Measurements from ENCODE around the gene NTSR1. TPM values are rescaled to one million over a fixed set of nuclear protein-coding genes. Genes with fewer than 3 reads are reported as not detected.

NTSR1 gene
- total RNA-seq, 1 experiment from 2014 or later = 4.5 TPM

DNA sequence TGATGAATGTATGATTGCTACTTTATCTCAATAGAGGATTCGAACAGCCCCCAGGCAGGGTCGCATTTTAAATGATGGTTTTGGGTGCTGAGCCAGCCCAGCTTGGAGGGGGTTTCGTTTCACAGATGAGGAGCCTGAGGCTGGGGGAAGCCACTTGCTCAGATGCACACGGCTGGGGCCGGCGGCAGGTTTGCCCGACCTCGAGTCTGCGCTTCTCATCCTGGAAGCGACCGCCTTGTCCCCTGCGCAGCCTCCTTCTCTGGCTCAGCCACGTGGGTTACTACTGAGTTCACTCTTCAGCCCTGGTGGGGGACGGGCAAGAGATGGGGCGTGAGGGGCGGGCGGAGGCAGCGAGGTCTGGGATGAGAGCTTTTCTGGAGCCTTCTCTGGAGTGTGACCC lies 25.3 kb downstream of the NTSR1 start:
- POLR2A ChIA-PET = interaction anchor here (0.6 to 0.7 kb wide), 2 partner anchors 62 to 1246 kb away, joined by 3 read pairs; partner anchors contain the start of gene MRGBP
- Mint-ChIP-seq H3K4me3 (ENCODE audit: unreplicated experiment) (no peak overlapping the region), H3K36me3 (ENCODE audit: insufficient read depth, unreplicated experiment) (no peaks in the 10 kb centered on the region), H3K4me1 (ENCODE audit: insufficient read depth, unreplicated experiment) (peaks cover 16% of the 10 kb centered on the region), H3K9me3 (ENCODE audit: unreplicated experiment) (no peaks in the 10 kb centered on the region), H3K27ac (ENCODE audit: low read depth, unreplicated experiment) (no peak overlapping the region), H3K27me3 (ENCODE audit: insufficient read depth, unreplicated experiment) (peaks cover 11% of the 10 kb centered on the region)
- intact Hi-C loops (cut with micrococcal nuclease) = no loop called here
- no peak for DNase-seq (ENCODE audit: unreplicated experiment)
- CTCF ChIA-PET = interaction anchor here (0.6 to 2.4 kb wide), 5 partner anchors 36 to 598 kb away, joined by 3 to 7 read pairs (median 4); no protein-coding TSS in a partner anchor
- TF ChIP-seq, protein P1, sequence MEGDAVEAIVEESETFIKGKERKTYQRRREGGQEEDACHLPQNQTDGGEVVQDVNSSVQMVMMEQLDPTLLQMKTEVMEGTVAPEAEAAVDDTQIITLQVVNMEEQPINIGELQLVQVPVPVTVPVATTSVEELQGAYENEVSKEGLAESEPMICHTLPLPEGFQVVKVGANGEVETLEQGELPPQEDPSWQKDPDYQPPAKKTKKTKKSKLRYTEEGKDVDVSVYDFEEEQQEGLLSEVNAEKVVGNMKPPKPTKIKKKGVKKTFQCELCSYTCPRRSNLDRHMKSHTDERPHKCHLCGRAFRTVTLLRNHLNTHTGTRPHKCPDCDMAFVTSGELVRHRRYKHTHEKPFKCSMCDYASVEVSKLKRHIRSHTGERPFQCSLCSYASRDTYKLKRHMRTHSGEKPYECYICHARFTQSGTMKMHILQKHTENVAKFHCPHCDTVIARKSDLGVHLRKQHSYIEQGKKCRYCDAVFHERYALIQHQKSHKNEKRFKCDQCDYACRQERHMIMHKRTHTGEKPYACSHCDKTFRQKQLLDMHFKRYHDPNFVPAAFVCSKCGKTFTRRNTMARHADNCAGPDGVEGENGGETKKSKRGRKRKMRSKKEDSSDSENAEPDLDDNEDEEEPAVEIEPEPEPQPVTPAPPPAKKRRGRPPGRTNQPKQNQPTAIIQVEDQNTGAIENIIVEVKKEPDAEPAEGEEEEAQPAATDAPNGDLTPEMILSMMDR (IDR thresholded peaks at IDR 0.05; ENCODE audit: unreplicated experiment) = no peak
- BruUV-seq (replicated peaks) = no TSS peak

DNA sequence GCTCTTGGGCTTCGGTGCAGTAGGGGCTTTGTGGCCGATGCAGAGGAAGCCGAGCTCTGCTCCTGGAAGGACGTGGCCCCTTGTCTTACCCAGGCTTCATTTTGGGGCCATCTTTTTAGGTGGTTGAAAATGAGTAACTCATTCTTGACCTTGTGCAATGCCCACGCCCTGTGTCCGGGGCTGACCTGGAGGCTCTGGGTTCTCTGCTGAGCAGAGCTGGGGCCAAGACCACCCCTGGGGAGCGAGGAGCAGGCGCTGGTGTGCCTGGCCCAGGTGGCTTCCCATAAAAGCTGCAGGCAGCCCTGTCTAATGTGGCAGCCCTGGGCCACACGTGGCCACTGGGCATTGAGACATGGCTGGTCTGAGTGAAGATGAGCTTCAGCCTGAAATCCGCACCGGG lies 25.7 kb downstream of the NTSR1 start:
- ChIA-PET CTCF (interaction anchor here (0.7 to 2.4 kb wide), 5 partner anchors 36 to 598 kb away, joined by 3 to 7 read pairs (median 4); no protein-coding TSS in a partner anchor), POLR2A (interaction anchor here (0.6 to 0.7 kb wide), 3 partner anchors 28 to 1246 kb away, joined by 3 read pairs; partner anchors contain the start of gene MRGBP)
- H3K27ac Mint-ChIP-seq (ENCODE audit: low read depth, unreplicated experiment) = no peak overlapping the region
- no peaks in the 10 kb centered on the region for H3K9me3 Mint-ChIP-seq (ENCODE audit: unreplicated experiment)
- peaks cover 16% of the 10 kb centered on the region for H3K4me1 Mint-ChIP-seq (ENCODE audit: insufficient read depth, unreplicated experiment)
- no peak overlapping the region for H3K4me3 Mint-ChIP-seq (ENCODE audit: unreplicated experiment)
- BruUV-seq (replicated peaks) = no TSS peak
- H3K27me3 Mint-ChIP-seq (ENCODE audit: insufficient read depth, unreplicated experiment) = peaks cover 11% of the 10 kb centered on the region
- TF ChIP-seq, protein P1 (IDR thresholded peaks at IDR 0.05; ENCODE audit: unreplicated experiment) = no peak
- no peak for DNase-seq (ENCODE audit: unreplicated experiment)
- H3K36me3 Mint-ChIP-seq (ENCODE audit: insufficient read depth, unreplicated experiment) = no peaks in the 10 kb centered on the region
- intact Hi-C loops (cut with micrococcal nuclease) = no loop called here

DNA sequence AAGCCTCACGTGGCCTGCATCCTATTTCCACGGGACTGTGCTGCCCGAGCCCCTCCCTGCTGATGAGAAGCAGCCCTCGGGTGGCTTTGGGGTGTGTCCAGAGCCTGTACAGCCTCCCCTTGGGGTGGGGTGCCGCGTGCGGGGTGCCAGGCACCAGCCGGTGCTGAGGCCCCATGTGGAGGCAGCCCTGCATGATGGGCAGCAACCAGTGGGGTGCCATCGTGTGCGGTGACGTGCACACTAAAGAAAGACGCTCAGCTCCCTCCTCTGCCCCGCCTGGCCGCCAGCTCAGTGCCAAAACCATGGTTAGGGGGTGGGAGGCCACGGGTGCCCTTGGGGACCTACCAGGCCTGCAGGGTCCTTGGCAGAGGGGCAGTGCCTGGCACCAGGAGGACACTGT lies 26.2 kb downstream of the NTSR1 start:
- ChIA-PET POLR2A (interaction anchor here (0.7 kb wide), 1 partner anchor 29 kb away, joined by 3 read pairs; no protein-coding TSS in a partner anchor), CTCF (interaction anchor here (0.7 to 2.4 kb wide), 3 partner anchors 57 to 81 kb away, joined by 3 to 7 read pairs (median 4); no protein-coding TSS in a partner anchor)
- BruUV-seq (replicated peaks) = no TSS peak
- intact Hi-C loops (cut with micrococcal nuclease) = no loop called here
- no peak overlapping the region for H3K27ac Mint-ChIP-seq (ENCODE audit: low read depth, unreplicated experiment)
- no peaks in the 10 kb centered on the region for H3K36me3 Mint-ChIP-seq (ENCODE audit: insufficient read depth, unreplicated experiment)
- peaks cover 11% of the 10 kb centered on the region for H3K27me3 Mint-ChIP-seq (ENCODE audit: insufficient read depth, unreplicated experiment)
- no peaks in the 10 kb centered on the region for H3K9me3 Mint-ChIP-seq (ENCODE audit: unreplicated experiment)
- TF ChIP-seq, protein P1 (IDR thresholded peaks at IDR 0.05; ENCODE audit: unreplicated experiment) = no peak
- H3K4me3 Mint-ChIP-seq (ENCODE audit: unreplicated experiment) = no peak overlapping the region
- H3K4me1 Mint-ChIP-seq (ENCODE audit: insufficient read depth, unreplicated experiment) = peaks cover 22% of the 10 kb centered on the region
- DNase-seq (ENCODE audit: unreplicated experiment) = no peak

DNA sequence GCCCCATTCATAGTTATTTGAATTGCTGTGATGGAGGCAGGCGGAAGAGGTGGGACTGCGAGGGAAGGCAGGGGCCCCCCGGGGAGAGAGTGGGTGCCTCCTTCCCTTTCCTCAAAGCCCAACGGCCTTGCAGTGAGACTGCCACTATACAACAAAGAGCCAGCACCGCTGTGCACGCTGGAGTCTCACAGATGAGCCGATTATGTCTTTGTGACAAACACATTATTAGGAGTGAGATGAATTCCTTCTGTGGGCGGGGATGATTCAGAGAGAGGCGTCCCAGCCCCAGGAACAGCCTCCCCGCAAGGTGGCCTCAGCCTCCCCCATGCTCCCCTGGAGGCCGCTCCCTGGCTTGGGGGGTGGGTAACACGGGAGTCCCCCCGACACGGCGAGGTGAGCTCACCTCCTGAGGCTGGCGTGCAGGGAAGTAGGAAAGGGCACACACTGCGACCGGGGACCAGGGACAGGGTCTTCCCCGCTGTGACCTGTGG lies 26.7 kb downstream of the NTSR1 start:
- intact Hi-C loops (cut with micrococcal nuclease) = no loop called here
- Mint-ChIP-seq H3K27ac (ENCODE audit: low read depth, unreplicated experiment) (no peak overlapping the region), H3K4me3 (ENCODE audit: unreplicated experiment) (no peak overlapping the region), H3K9me3 (ENCODE audit: unreplicated experiment) (no peaks in the 10 kb centered on the region), H3K27me3 (ENCODE audit: insufficient read depth, unreplicated experiment) (peaks cover 11% of the 10 kb centered on the region), H3K36me3 (ENCODE audit: insufficient read depth, unreplicated experiment) (no peaks in the 10 kb centered on the region), H3K4me1 (ENCODE audit: insufficient read depth, unreplicated experiment) (peaks cover 26% of the 10 kb centered on the region)
- TF ChIP-seq, protein P1 (IDR thresholded peaks at IDR 0.05; ENCODE audit: unreplicated experiment) = no peak
- DNase-seq (ENCODE audit: unreplicated experiment) = no peak
- POLR2A ChIA-PET = interaction anchor here (0.7 kb wide), 1 partner anchor 29 kb away, joined by 3 read pairs; no protein-coding TSS in a partner anchor
- no TSS peak for BruUV-seq (replicated peaks)
- CTCF ChIA-PET = no interaction called here

All from MCF 10A (cell line).